WTC11 (cell line): ENCODE measurements around the gene NRG2. TPM values are rescaled to one million over a fixed set of nuclear protein-coding genes. Genes with fewer than 3 reads are reported as not detected.

Experiments used
- ATAC-seq: fragments of 200-7000 bp; cut with Tn5 transposase; 2 replicates; pipeline ENCODE4 v1.10.0; 2021; ENCODE audit warnings: mild to moderate bottlenecking, moderate library complexity
- CTCF ChIA-PET: fragments of 300-600 bp; sonication (Branson Sonifier 250); formaldehyde crosslinking; loops from one replicate; lab custom pipeline; 2021; ENCODE audit warnings: antibody characterized with exemption; lab: Charles Lee
- POLR2A ChIA-PET: fragments of 350-600 bp; sonication (Branson Sonifier 250); formaldehyde crosslinking; loops from one replicate; lab custom pipeline; 2021; ENCODE audit warnings: antibody characterized with exemption; lab: Charles Lee
- DNase-seq: peaks from one replicate; pipeline ENCODE4 v3.0.0; 2021; ENCODE audit warnings: low spot score
- H3K27ac Mint-ChIP-seq: 2 replicates; pipeline ENCODE4 v1.8.0; 2021; ENCODE audit warnings: mixed read lengths
- H3K27me3 Mint-ChIP-seq: 2 replicates; pipeline ENCODE4 v1.8.0; 2021; ENCODE audit warnings: low read depth, mild to moderate bottlenecking, moderate library complexity, mixed read lengths
- H3K36me3 Mint-ChIP-seq: 2 replicates; pipeline ENCODE4 v1.8.0; 2021; ENCODE audit warnings: mixed read lengths
- H3K4me1 Mint-ChIP-seq: 2 replicates; pipeline ENCODE4 v1.8.0; 2022; ENCODE audit warnings: mixed read lengths
- H3K4me3 Mint-ChIP-seq: 2 replicates; pipeline ENCODE4 v1.8.0; 2021; ENCODE audit warnings: mild to moderate bottlenecking, moderate library complexity, mixed read lengths
- H3K9me3 Mint-ChIP-seq: 2 replicates; pipeline ENCODE4 v1.8.0; 2021; ENCODE audit warnings: mixed read lengths
- AFF4 ChIP-seq: sonication (generic); formaldehyde crosslinking; IDR thresholded peaks from 2 replicates; pipeline ENCODE4 v1.8.1; 2023; ENCODE audit warnings: mild to moderate bottlenecking, missing genetic modification reagents, borderline replicate concordance
- AR ChIP-seq: fragments of 250-450 bp; sonication (Bioruptor Pico); IDR thresholded peaks from 2 replicates; pipeline ENCODE4 v1.9.0; 2021; ENCODE audit warnings: mild to moderate bottlenecking
- EMX1 ChIP-seq: fragments of 250-450 bp; sonication (Bioruptor Pico); IDR thresholded peaks from 2 replicates; pipeline ENCODE4 v1.8.0; 2021; ENCODE audit warnings: mild to moderate bottlenecking
- GTF2I ChIP-seq: fragments of 250-450 bp; sonication (Bioruptor Pico); conservative IDR thresholded peaks from 2 replicates; pipeline ENCODE4 v1.4.0; 2021; ENCODE audit warnings: mild to moderate bottlenecking
- HMGA2 ChIP-seq: fragments of 250-450 bp; sonication (Bioruptor Pico); IDR thresholded peaks from 2 replicates; pipeline ENCODE4 v1.4.0; 2021; ENCODE audit warnings: mild to moderate bottlenecking, moderate library complexity
- MLX ChIP-seq: sonication (generic); formaldehyde crosslinking; IDR thresholded peaks from 2 replicates; pipeline ENCODE4 v1.8.1; 2023; ENCODE audit warnings: mild to moderate bottlenecking, missing genetic modification reagents, moderate library complexity
- NFE2L1 ChIP-seq: sonication (generic); formaldehyde crosslinking; IDR thresholded peaks from 2 replicates; pipeline ENCODE4 v1.8.1; 2023; ENCODE audit warnings: missing genetic modification reagents
- NR3C1 ChIP-seq: sonication (generic); formaldehyde crosslinking; conservative IDR thresholded peaks from 2 replicates; pipeline ENCODE4 v1.8.1; 2023; ENCODE audit warnings: low read depth, mild to moderate bottlenecking, missing genetic modification reagents
- PRDM15 ChIP-seq: sonication (generic); formaldehyde crosslinking; IDR thresholded peaks from 2 replicates; pipeline ENCODE4 v1.8.0; 2022; ENCODE audit warnings: missing genetic modification reagents
- TCF7 ChIP-seq: sonication (generic); formaldehyde crosslinking; IDR thresholded peaks from 2 replicates; pipeline ENCODE4 v1.8.0; 2022; ENCODE audit warnings: mild to moderate bottlenecking, low read depth, missing genetic modification reagents, moderate library complexity
- TP53 ChIP-seq: sonication (generic); formaldehyde crosslinking; IDR thresholded peaks from 2 replicates; pipeline ENCODE4 v1.8.1; 2023; ENCODE audit warnings: mild to moderate bottlenecking, missing genetic modification reagents
- USF2 ChIP-seq: sonication (generic); formaldehyde crosslinking; IDR thresholded peaks from 2 replicates; pipeline ENCODE4 v1.8.1; 2023; ENCODE audit warnings: mild to moderate bottlenecking, missing genetic modification reagents, moderate library complexity
- ZBTB43 ChIP-seq: sonication (generic); formaldehyde crosslinking; IDR thresholded peaks from 2 replicates; pipeline ENCODE4 v1.8.1; 2023; ENCODE audit warnings: mild to moderate bottlenecking, missing genetic modification reagents
- ZMAT4 ChIP-seq: fragments of 250-450 bp; sonication (Bioruptor Pico); IDR thresholded peaks from 2 replicates; pipeline ENCODE4 v1.9.0; 2021; ENCODE audit warnings: mild to moderate bottlenecking
- ZNF219 ChIP-seq: sonication (generic); formaldehyde crosslinking; IDR thresholded peaks from 2 replicates; pipeline ENCODE4 v1.8.0; 2023; ENCODE audit warnings: missing genetic modification reagents, mild to moderate bottlenecking, borderline replicate concordance
- total RNA-seq: library from RNA; stranded (reverse); gene quantifications from 3 replicates; pipeline ENCODE4 v1.2.3, GENCODE V29; 2021

Gene NRG2
- total RNA-seq, 1 experiment from 2014 or later = 0.44 TPM

- no peak for TF ChIP-seq AR
Observed at GRCh38 chr5:139947727-139948126, 95.4 kb downstream of the NRG2 start (continued).

- H3K4me1 Mint-ChIP-seq = 0 out of 2 replicates have a peak, but pooled peaks cover 5% of the 10 kb centered on the region
- no peak for ATAC-seq
- ChIA-PET POLR2A (no interaction called here), CTCF (no interaction called here)
- no peaks in the 10 kb centered on the region for H3K36me3 Mint-ChIP-seq
- no peak overlapping the region for H3K27ac Mint-ChIP-seq
- no peak overlapping the region for H3K4me3 Mint-ChIP-seq
- TF ChIP-seq NFE2L1 (CRISPR knock-in tag) = no peak
- no peak for TF ChIP-seq HMGA2
- TF ChIP-seq EMX1 (CRISPR knock-in tag) = no peak
- TF ChIP-seq AR = no peak
- no peak for DNase-seq
- peaks cover 14% of the 10 kb centered on the region for H3K9me3 Mint-ChIP-seq
- H3K27me3 Mint-ChIP-seq = peaks cover 21% of the 10 kb centered on the region
Observed at GRCh38 chr5:139946440-139946839, 96.7 kb downstream of the NRG2 start.

- Mint-ChIP-seq H3K4me1 (0 out of 2 replicates have a peak, but pooled peaks cover 5% of the 10 kb centered on the region), H3K9me3 (peaks cover 19% of the 10 kb centered on the region), H3K27me3 (peaks cover 25% of the 10 kb centered on the region), H3K4me3 (no peak overlapping the region), H3K36me3 (no peaks in the 10 kb centered on the region), H3K27ac (no peak overlapping the region)
- ChIA-PET CTCF (no interaction called here), POLR2A (no interaction called here)
- no peak for ATAC-seq
- no peak for DNase-seq
- TF ChIP-seq GTF2I (CRISPR knock-in tag) (no peak), ZBTB43 (CRISPR knock-in tag) (no peak), ZMAT4 (CRISPR knock-in tag) (no peak), PRDM15 (CRISPR knock-in tag) (no peak), TP53 (no peak), NR3C1 (CRISPR knock-in tag) (no peak), TCF7 (CRISPR knock-in tag) (no peak), ZNF219 (no peak), MLX (no peak), AFF4 (no peak), USF2 (no peak)
Observed at GRCh38 chr5:139946006-139946405, 97.1 kb downstream of the NRG2 start.
